ENCODE results near the gene ARHGEF40.
A peak's percentile ranks its signal among the peaks of the same experiment; 100 is the strongest.

The ARHGEF40 gene

DNA sequence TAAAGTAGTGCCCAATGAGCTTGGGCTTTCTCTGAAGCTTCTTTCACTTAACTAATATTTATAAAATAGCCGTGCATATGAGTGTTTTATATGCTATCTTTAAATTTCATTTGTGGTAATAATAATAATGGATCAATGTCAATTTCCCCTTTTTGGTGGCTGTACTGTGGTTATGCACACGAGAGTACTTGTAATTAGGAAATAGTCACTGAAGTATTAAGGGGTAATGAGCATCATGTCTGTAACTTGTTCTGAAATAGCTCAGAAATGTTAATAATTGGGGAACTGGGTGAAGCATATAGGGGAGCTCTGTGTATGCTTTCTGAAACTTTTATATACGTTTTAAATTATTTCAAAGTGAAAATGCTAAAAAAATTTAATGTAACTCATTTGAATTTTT lies 19.5 kb upstream of the ARHGEF40 start:
- no peaks in the 10 kb centered on the region for H3K9me3 Mint-ChIP-seq
- no peaks in the 10 kb centered on the region for H3K4me1 Mint-ChIP-seq
- no peak for ATAC-seq
- no peaks in the 10 kb centered on the region for H3K36me3 Mint-ChIP-seq
- no peak overlapping the region for H3K4me3 Mint-ChIP-seq
- peaks cover 19% of the 10 kb centered on the region for H3K27me3 Mint-ChIP-seq
- no peak overlapping the region for H3K27ac Mint-ChIP-seq

DNA sequence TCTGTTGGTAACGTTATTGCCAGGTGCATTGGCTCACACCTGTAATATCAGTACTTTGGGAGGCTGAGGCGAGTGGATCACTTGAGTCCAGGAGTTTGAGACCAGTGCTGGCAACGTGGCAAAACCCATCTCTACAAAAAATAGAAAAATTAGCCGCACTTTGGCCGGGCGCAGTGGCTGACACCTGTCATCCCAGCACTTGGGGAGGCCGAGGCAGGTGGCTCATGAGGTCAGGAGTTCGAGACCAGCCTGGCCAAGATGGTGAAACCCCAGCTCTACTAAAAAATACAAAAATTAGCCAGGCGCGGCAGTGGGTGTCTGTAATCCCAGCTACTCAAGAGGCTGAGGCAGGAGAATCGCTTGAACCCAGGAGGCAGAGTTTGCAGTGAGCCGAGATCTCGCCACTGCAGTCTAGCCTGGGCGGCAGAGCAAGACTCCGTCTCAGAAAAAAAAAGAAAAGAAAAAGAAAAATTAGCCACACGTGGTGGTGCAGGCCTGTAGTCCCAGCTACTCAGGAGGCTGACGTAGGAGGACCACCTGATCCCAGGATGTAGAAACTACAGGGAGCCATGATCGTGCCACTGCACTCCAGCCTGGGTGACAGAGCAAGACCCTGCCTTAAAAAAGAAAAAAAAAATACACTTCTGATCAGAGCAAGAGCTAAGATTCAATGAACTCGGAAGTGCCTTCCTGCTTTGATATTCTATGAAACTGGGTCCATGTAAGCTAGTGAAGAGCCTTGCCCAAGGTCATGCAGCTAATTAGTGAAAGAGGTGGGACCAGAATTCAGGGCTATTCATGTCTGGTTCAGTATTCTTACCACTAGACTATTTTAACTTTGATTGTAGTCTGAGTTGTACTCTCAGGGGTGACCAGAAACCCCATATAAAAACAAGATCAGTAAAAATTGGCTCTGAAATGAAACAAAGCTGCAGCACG lies 16.7 kb upstream of the ARHGEF40 start:
- H3K27ac Mint-ChIP-seq = no peak overlapping the region
- ATAC-seq = no peak
- peaks cover 25% of the 10 kb centered on the region for H3K27me3 Mint-ChIP-seq
- no peaks in the 10 kb centered on the region for H3K9me3 Mint-ChIP-seq
- no peaks in the 10 kb centered on the region for H3K36me3 Mint-ChIP-seq
- H3K4me1 Mint-ChIP-seq = no peaks in the 10 kb centered on the region
- no peak overlapping the region for H3K4me3 Mint-ChIP-seq

DNA sequence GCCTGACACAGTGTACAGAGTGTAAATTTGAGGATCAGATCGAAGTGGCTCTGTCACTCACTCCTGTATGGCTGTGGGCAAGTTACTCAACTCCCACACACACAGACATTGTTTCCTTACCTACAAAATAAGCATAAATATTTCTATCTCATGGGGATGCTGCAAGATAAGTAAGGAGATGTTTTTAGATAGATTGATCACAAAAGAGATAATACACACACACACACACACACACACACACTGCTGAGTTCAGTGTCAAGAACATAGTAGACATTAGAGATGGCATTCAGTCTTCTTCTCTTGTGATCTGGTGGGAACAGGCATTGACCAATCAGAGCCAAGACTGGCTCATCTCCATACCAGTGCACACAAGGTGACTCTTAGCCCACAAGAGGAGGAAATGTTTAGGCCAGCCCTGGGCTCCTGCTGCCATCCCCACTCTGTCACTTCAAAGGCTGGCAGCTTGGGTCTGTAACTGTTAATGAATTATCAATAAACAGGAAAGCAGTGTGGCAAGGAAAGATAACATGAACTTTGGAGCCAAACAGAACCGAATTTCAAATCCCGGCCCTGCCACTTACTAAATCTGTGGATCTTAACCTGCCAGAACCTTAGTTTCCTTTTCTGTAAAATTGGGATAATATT lies 15.9 kb upstream of the ARHGEF40 start:
- Mint-ChIP-seq H3K9me3 (no peaks in the 10 kb centered on the region), H3K27ac (no peak overlapping the region)

DNA sequence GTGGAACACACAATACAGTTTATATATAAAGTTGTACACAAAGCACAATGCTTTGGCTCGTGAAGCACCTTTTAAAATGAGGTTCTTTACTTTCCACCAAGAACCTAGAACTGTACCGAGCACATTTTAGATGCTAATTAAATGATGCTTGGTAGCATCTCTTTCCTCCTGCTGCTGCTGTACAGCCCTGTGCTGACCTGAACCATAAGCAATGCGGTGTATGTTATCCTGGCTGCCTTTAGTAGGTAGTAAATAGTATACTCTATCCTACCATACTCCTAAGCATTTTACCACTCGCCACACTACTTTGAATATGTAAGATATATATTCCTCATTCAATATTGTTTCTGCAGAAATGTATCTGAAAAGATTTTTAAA lies 15.3 kb upstream of the ARHGEF40 start:
- Mint-ChIP-seq H3K36me3 (no peaks in the 10 kb centered on the region), H3K4me3 (no peak overlapping the region), H3K27me3 (peaks cover 31% of the 10 kb centered on the region), H3K9me3 (no peaks in the 10 kb centered on the region), H3K4me1 (no peaks in the 10 kb centered on the region), H3K27ac (no peak overlapping the region)
- no peak for ATAC-seq

More for the DNA sequence above, 15.9 kb upstream of the ARHGEF40 start:
- Mint-ChIP-seq H3K4me3 (no peak overlapping the region), H3K4me1 (no peaks in the 10 kb centered on the region), H3K36me3 (no peaks in the 10 kb centered on the region), H3K27me3 (peaks cover 30% of the 10 kb centered on the region)
- ATAC-seq = no peak

DNA sequence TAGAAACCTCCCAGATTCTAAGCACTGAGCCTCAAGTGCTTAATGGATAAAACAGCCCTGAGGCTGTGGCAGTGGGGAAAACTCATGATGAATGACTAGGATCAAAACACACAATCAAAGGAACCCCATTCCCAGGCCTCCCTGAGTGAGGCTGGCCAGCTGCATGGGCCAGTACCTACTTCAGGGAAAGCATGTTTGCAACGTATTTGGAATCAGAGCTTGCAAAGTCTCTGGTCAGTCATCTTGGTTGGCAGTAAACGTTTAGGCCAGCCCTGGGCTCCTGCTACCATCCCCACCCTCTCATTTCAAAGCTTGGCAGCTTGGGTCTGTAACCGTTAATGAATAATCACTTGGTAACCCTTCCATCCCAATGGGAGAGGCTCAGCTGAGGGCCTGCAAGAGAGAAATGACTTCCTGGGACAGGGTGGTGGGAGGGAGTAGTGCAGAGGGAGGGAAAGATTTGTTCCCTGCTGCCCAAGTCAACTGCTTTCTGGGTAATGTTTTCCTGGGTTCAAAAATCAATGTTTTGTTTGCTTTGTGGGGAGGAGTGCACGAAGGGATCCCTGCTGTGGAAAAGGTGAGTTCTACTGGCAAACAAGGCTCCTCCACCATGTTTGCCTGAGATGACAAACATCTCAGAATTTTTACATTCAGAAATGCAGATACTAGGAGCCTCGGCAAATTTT lies 14.5 kb upstream of the ARHGEF40 start:
- Mint-ChIP-seq H3K36me3 (no peaks in the 10 kb centered on the region), H3K27me3 (peaks cover 39% of the 10 kb centered on the region), H3K4me1 (no peaks in the 10 kb centered on the region), H3K27ac (no peak overlapping the region), H3K9me3 (no peaks in the 10 kb centered on the region), H3K4me3 (no peak overlapping the region)
- no peak for ATAC-seq

DNA sequence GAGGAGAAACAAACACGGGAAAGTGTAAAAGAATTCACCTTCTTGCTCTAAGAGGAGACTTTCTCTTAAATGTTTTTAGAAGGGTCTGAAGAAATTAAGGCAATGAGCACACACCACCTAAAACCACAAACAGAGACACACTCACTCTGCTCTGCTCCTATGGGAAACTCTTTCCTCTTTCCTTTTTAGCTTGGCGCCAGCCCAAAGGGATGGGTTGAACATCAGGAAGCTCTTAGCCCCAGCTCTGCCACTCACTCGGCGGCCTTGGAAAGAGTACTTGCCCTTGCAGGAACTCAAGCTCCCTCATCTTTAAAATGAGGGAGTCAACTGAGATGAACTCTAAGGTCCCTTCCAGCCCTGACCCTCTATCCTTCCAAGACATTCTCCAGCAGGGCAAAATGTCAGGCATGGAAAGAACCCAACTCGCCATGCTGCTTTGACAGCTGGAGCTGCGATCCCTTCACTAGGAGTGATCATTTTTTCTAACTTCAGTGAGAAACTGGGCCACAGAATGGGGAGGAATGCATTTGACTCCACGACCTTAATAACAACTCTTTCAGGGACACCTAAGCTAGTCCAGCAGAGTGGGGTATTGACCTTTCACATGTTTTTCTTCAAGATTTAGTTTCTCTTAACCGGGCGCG lies 13.5 kb upstream of the ARHGEF40 start:
- Mint-ChIP-seq H3K27me3 (peaks cover 48% of the 10 kb centered on the region), H3K36me3 (no peaks in the 10 kb centered on the region), H3K27ac (no peak overlapping the region)

DNA sequence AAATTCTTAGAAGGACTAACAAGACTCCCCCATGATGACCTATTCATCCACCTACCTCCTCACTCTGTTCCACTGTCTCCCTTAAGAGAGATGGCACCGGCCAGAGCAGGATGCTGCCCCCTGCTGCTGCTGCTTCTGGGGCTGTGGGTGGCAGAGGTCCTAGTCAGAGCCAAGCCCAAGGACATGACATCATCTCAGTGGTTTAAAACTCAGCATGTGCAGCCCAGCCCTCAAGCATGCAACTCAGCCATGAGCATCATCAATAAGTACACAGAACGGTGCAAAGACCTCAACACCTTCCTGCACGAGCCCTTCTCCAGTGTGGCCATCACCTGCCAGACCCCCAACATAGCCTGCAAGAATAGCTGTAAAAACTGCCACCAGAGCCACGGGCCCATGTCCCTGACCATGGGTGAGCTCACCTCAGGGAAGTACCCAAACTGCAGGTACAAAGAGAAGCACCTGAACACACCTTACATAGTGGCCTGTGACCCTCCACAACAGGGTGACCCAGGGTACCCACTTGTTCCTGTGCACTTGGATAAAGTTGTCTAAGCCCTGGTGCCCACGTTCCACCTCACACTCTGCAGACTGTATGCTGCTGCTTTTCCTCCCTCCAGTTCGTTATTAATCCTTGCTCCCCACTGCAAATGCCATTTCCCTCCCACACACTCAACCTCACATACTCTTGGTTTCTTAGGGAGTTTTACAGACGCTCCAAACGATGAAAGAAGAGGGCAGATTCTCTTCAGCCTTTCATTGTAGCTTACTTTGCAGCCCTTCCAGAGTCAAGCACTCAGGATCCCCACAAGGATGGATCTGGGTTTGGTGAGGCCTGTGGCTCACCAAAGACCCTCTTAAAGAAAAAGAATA lies 12.1 kb upstream of the ARHGEF40 start, which contains the start of gene RNASE8:
Gene RNASE8 (plus strand): TSS at position 20 of the 873 bp plus-strand sequence. CDS start 71 bp downstream, at position 91.
- peaks cover 49% of the 10 kb centered on the region for H3K27me3 Mint-ChIP-seq
- no peaks in the 10 kb centered on the region for H3K9me3 Mint-ChIP-seq
- ATAC-seq = peak; percentile 38
- no peak within 1 kb of the TSS for H3K4me3 Mint-ChIP-seq
- no peaks in the 10 kb centered on the region for H3K36me3 Mint-ChIP-seq
- no peak within 1 kb of the TSS for H3K27ac Mint-ChIP-seq
- H3K4me1 Mint-ChIP-seq = no peaks in the 10 kb centered on the region

More for the DNA sequence above, 13.5 kb upstream of the ARHGEF40 start:
- no peaks in the 10 kb centered on the region for H3K4me1 Mint-ChIP-seq
- H3K4me3 Mint-ChIP-seq = no peak overlapping the region
- H3K9me3 Mint-ChIP-seq = no peaks in the 10 kb centered on the region
- no peak for ATAC-seq

DNA sequence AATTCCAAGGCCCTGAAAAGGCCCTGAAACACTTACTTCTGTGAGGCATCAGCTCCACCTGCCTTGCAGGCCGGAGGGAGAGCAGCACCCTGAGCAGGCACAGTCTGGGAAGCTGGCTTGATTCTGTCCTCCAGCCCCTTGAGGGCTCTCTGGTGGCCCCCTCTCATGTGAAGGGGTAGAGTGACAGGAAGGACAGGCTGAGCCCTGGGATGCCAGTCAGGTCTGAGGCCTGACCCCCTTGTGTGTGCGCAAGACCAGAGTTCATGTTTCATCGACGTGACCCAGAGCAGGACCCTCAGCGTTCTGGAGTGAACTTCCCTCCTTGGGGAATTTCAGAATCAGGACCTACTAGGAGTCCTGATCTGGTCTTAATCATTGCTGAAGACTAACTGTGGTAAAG lies 11.2 kb upstream of the ARHGEF40 start:
- no peak overlapping the region for H3K27ac Mint-ChIP-seq
- peaks cover 54% of the 10 kb centered on the region for H3K27me3 Mint-ChIP-seq
- no peaks in the 10 kb centered on the region for H3K9me3 Mint-ChIP-seq
- H3K36me3 Mint-ChIP-seq = no peaks in the 10 kb centered on the region
- ATAC-seq = no peak
- H3K4me1 Mint-ChIP-seq = no peaks in the 10 kb centered on the region
- H3K4me3 Mint-ChIP-seq = no peak overlapping the region

DNA sequence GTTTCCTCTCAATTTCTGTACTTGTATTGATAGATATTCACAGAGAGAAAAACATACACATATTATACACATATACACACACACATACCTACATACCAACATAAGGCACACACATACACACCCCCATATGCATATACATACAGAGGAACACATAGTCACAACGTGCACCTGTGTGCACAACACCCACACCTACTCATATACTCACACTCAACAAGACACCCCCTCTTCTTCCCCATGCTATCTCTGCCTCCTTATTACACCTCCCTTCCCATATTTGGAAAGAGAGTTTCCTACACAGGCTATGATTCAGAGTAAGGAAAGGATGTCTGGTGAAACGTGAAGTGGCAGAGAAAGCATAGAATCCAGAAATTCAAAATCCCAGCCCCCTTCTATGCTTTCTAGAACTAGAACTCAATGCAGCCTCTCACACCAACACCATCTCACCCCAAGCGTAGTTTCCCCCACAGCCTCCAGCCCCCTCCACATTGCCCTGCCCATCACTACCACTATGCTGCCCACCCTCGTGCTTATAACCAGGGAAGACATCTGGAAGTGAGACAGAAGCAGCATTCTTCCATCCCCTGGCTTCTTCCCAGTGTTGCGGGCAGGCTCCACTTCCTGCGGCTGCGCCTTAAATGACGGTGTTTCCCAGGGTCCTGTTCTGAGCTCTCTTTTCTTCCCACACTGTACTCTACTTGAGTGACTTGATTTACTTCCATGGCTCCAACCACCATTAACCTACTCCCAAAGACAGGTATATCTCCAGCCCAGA lies 10.1 kb upstream of the ARHGEF40 start:
- Mint-ChIP-seq H3K27me3 (peaks cover 54% of the 10 kb centered on the region), H3K27ac (no peak overlapping the region), H3K4me1 (no peaks in the 10 kb centered on the region), H3K36me3 (no peaks in the 10 kb centered on the region), H3K9me3 (no peaks in the 10 kb centered on the region), H3K4me3 (no peak overlapping the region)
- no peak for ATAC-seq

DNA sequence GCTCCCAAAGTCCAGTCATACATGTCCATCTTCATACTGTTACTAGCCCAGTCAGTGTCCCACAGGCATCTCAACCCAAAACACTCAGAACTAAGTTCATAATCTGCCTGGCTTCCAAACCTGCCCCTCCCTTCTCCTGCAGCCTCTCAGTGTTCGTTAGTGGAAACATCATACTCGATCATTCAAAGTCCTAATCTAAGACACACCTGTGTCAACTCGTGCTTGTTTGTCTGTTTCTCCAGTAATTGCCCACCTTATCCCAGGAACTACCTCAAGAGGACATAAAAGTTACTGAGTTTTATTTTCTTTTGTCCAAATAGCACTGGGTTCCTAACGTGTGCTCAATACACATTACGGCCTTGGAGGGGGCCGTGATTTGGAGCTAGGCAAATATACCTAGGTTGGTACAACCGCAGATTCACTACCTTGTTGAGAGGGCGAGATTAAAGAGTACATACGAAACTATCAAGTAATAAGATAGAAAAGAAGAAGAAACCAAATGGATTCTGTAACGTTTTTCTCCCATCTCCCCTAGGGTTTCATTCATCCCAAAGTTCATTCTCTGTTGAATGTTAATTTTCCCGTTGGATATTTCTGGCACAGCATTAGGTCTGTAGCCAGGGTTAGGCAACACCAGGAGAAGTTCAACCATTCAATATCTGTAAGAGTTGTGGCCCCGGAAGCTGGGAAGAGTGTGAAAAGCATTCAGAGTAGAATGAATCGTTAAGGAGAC lies 9.3 kb upstream of the ARHGEF40 start:
- Mint-ChIP-seq H3K27ac (no peak overlapping the region), H3K4me1 (no peaks in the 10 kb centered on the region)
- no peak for ATAC-seq

DNA sequence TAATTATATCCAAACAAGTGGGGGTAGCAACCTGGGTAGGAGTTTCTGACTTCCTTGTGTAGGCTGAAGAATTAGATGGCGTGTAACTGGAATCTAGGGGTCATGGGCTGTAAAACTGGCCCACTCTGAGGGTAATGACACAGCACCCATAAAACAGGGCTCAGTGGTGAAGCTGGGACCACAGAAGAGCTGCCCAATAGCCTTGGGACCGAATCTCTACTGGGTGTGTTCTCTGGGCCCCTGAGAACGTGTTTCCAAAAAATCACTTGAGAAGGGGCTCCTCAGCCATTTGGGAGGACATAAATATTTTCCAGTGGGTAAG lies 8.8 kb upstream of the ARHGEF40 start:
- Mint-ChIP-seq H3K9me3 (no peaks in the 10 kb centered on the region), H3K4me1 (no peaks in the 10 kb centered on the region), H3K4me3 (no peak overlapping the region), H3K27me3 (peaks cover 66% of the 10 kb centered on the region), H3K36me3 (no peaks in the 10 kb centered on the region), H3K27ac (no peak overlapping the region)
- ATAC-seq = no peak

More for the DNA sequence above, 9.3 kb upstream of the ARHGEF40 start:
- Mint-ChIP-seq H3K9me3 (no peaks in the 10 kb centered on the region), H3K27me3 (peaks cover 61% of the 10 kb centered on the region), H3K4me3 (no peak overlapping the region), H3K36me3 (no peaks in the 10 kb centered on the region)

DNA sequence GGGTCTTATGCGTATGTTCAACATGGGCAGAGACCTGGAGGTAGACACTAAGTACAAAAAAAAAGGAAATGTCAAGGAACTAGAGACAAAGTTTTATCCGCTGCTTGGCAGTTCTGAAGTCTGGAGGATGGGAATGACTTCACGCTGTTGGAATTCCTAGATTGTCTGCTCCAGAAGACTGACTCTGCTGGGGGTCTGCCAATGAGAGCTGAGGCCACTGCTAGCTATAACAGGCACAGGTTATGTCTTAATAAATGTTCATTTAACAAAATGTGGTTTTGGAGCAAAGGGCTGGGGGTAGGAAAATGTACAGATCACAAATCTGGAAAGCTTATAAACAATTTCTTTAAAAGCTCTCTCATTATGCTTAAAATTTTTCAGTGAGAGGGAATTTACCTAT lies 6.6 kb upstream of the ARHGEF40 start:
- no peak overlapping the region for H3K27ac Mint-ChIP-seq
- no peaks in the 10 kb centered on the region for H3K9me3 Mint-ChIP-seq
- no peaks in the 10 kb centered on the region for H3K36me3 Mint-ChIP-seq
- H3K4me3 Mint-ChIP-seq = no peak overlapping the region
- peaks cover 4% of the 10 kb centered on the region for H3K4me1 Mint-ChIP-seq
- ATAC-seq = no peak
- peaks cover 70% of the 10 kb centered on the region for H3K27me3 Mint-ChIP-seq

DNA sequence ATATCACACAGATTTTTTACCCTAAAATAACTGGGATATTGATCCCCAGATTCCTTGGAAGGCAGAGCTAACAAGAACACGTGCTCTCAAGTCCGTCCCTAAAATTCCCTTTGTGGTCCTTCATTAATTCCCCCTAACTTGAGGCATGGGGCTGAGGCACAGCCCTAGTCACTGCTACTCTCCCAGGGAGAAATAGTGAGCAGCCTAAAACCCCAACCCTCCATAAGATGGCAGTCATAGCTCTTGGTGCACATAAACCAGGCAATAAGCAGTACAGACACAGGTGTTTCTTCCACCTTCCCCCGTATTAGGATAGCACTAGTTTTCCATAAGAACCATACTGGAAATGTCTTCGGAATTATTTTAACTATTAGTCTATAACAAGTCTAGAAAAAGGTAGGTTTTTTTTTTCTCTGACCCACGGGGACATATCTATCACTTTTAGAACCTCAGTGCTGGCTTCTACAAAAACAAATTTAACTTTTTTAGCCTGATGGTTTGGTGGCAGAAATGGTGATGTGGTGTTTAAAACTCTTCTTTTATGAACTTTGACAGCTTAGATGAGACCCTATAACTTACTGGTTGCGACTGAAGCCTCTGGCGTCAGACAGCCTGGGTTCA lies 3.1 kb upstream of the ARHGEF40 start:
- no peak overlapping the region for H3K27ac Mint-ChIP-seq
- ATAC-seq = no peak
- H3K36me3 Mint-ChIP-seq = no peaks in the 10 kb centered on the region
- H3K27me3 Mint-ChIP-seq = peaks cover 62% of the 10 kb centered on the region
- peaks cover 35% of the 10 kb centered on the region for H3K4me1 Mint-ChIP-seq
- H3K9me3 Mint-ChIP-seq = no peaks in the 10 kb centered on the region
- H3K4me3 Mint-ChIP-seq = no peak overlapping the region
